Measurements from ENCODE around the gene ZNF761. TPM values are rescaled to one million over a fixed set of nuclear protein-coding genes. Genes with fewer than 3 reads are reported as not detected.
A peak's percentile ranks its signal among the peaks of the same experiment; 100 is the strongest.
"Not testable (repeated sequence)": the region's sequence is repeated elsewhere in the genome, so short reads cannot be mapped to it uniquely, and the experiment has no call there.

The ZNF761 gene
- total and polyA plus RNA-seq, 2 donors (not counting 1 experiment from before 2014, with no cell fraction given) = 10.7 to 11.5 TPM

DNA sequence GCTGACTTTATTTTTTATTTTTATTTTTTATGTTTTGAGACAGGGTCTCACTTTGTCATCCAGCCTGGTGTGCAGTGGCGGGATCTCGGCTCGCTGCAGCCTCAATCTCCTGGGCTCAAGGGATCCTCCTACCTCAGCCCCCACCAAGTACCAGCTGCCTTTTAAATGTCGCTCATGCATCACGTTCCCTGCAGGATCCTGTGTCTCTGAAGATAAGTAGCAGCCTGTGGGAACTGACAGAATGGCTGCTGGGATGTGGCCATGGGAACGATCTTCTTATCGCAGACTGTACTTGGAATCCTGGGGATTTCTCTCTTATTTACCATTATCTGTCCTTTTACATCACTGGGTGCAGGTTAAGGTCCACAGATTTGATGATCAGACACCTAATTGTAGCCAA is 71.4 kb downstream of the ZNF761 start:
- not testable (repeated sequence) for H2AFZ ChIP-seq (ENCODE audit: low read length); H3K4me2 ChIP-seq (ENCODE audit: extremely low read depth, insufficient read depth, low read length); H3K9ac ChIP-seq (ENCODE audit: insufficient read depth, low read length); H3K27me3 ChIP-seq (ENCODE audit: control insufficient read depth, insufficient read depth, low read length); H3K9me3 ChIP-seq (ENCODE audit: control insufficient read depth, insufficient read depth, low read depth, low read length); H4K20me1 ChIP-seq (ENCODE audit: control insufficient read depth, extremely low read depth, insufficient read depth, low read length); H3K36me3 ChIP-seq (ENCODE audit: control insufficient read depth, insufficient read depth, low read length); H3K27ac ChIP-seq (ENCODE audit: insufficient read depth, low read length); DNase-seq (ENCODE audit: low read depth in 2 of 2); H3K79me2 ChIP-seq (ENCODE audit: control insufficient read depth, insufficient read depth, low read length); H3K4me3 ChIP-seq (replicated peaks in 1 of 4; ENCODE audit: control extremely low read depth in 1 of 4, insufficient read depth in 1 of 4, low read depth in 3 of 4, low read length in 4 of 4); H3K4me1 ChIP-seq (ENCODE audit: control insufficient read depth, extremely low read depth, insufficient read depth, low read length)

DNA sequence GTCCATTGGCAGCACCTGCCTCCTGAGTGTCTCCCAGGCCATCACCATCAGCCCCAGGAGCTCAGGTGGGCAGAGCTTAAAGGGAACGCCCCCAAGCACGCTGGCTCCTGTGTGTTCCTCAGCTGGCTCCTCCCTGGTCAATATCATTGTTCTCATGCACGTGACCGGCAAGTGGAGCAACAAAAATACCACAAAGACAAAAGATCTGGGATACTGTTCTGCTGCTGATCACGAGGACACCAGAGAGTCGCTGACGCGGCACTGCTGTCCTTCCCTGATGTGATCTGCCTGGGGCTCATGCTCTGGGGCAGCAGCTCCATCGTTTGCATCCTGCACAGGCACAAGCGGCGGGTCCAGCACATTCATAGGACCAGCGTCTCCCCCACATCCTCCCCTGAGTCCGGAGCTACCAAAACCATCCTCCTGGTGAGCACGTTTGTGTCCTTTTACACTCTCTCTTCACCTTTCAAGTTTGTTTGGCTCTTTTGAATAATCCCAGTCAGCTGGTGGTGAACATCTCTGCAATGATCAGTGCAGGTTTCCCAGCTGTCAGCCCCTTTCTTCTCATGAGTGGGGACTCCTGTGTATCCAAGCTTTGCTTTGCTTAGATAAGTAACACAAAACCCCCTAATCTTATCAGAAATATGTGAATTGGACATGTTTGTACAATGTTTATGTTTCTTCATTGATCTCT is 72.0 kb downstream of the ZNF761 start:
- not testable (repeated sequence) for H3K9me3 ChIP-seq (ENCODE audit: control insufficient read depth, insufficient read depth, low read depth, low read length); H3K9ac ChIP-seq (ENCODE audit: insufficient read depth, low read length); H3K36me3 ChIP-seq (ENCODE audit: control insufficient read depth, insufficient read depth, low read length); H3K4me2 ChIP-seq (ENCODE audit: extremely low read depth, insufficient read depth, low read length); DNase-seq (ENCODE audit: low read depth in 2 of 2); H2AFZ ChIP-seq (ENCODE audit: low read length); H3K4me1 ChIP-seq (ENCODE audit: control insufficient read depth, extremely low read depth, insufficient read depth, low read length); H3K4me3 ChIP-seq (replicated peaks in 1 of 4; ENCODE audit: control extremely low read depth in 1 of 4, insufficient read depth in 1 of 4, low read depth in 3 of 4, low read length in 4 of 4); H4K20me1 ChIP-seq (ENCODE audit: control insufficient read depth, extremely low read depth, insufficient read depth, low read length); H3K27ac ChIP-seq (ENCODE audit: insufficient read depth, low read length); H3K27me3 ChIP-seq (ENCODE audit: control insufficient read depth, insufficient read depth, low read length); H3K79me2 ChIP-seq (ENCODE audit: control insufficient read depth, insufficient read depth, low read length)

DNA sequence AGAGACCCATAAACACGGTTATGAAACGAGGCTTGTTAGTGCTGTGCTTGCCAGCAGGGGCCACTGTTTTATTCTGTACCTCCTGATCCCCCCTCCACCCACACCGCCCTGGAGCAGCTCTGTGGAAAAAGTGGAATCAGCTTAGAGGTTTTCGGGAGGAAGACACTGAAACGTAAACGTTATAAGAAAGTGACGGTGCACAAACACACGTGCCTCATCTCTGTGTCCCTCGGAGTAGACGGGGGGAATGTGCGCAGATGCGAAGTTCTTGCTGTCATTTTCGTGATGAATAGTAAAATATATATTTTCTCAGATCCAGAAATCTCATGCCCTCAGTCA is 72.5 kb downstream of the ZNF761 start:
- H3K79me2 ChIP-seq (ENCODE audit: control insufficient read depth, insufficient read depth, low read length); H3K4me1 ChIP-seq (ENCODE audit: control insufficient read depth, extremely low read depth, insufficient read depth, low read length); H3K9ac ChIP-seq (ENCODE audit: insufficient read depth, low read length); H4K20me1 ChIP-seq (ENCODE audit: control insufficient read depth, extremely low read depth, insufficient read depth, low read length); H3K27ac ChIP-seq (ENCODE audit: insufficient read depth, low read length); H3K9me3 ChIP-seq (ENCODE audit: control insufficient read depth, insufficient read depth, low read depth, low read length); H3K36me3 ChIP-seq (ENCODE audit: control insufficient read depth, insufficient read depth, low read length); H3K27me3 ChIP-seq (ENCODE audit: control insufficient read depth, insufficient read depth, low read length): not testable (repeated sequence)
- peak overlapping the region in 2 of 4 experiments; percentile 53 to 63 for H3K4me3 ChIP-seq (replicated peaks in 1 of 4; ENCODE audit: control extremely low read depth in 1 of 4, insufficient read depth in 1 of 4, low read depth in 3 of 4, low read length in 4 of 4)
- TF ChIP-seq, protein P1, sequence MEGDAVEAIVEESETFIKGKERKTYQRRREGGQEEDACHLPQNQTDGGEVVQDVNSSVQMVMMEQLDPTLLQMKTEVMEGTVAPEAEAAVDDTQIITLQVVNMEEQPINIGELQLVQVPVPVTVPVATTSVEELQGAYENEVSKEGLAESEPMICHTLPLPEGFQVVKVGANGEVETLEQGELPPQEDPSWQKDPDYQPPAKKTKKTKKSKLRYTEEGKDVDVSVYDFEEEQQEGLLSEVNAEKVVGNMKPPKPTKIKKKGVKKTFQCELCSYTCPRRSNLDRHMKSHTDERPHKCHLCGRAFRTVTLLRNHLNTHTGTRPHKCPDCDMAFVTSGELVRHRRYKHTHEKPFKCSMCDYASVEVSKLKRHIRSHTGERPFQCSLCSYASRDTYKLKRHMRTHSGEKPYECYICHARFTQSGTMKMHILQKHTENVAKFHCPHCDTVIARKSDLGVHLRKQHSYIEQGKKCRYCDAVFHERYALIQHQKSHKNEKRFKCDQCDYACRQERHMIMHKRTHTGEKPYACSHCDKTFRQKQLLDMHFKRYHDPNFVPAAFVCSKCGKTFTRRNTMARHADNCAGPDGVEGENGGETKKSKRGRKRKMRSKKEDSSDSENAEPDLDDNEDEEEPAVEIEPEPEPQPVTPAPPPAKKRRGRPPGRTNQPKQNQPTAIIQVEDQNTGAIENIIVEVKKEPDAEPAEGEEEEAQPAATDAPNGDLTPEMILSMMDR (conservative IDR thresholded peaks at IDR 0.05 in 1 of 2, IDR thresholded peaks at IDR 0.05 in 1 of 2; ENCODE audit: low read depth in 1 of 2, low read length in 2 of 2) = peak; percentile 8 to 19
- peak in 1 of 2 donors; percentile 34 for DNase-seq (ENCODE audit: low read depth in 2 of 2)
- peak overlapping the region; percentile 69 for H2AFZ ChIP-seq (ENCODE audit: low read length)
- peak overlapping the region; percentile 80 for H3K4me2 ChIP-seq (ENCODE audit: extremely low read depth, insufficient read depth, low read length)

DNA sequence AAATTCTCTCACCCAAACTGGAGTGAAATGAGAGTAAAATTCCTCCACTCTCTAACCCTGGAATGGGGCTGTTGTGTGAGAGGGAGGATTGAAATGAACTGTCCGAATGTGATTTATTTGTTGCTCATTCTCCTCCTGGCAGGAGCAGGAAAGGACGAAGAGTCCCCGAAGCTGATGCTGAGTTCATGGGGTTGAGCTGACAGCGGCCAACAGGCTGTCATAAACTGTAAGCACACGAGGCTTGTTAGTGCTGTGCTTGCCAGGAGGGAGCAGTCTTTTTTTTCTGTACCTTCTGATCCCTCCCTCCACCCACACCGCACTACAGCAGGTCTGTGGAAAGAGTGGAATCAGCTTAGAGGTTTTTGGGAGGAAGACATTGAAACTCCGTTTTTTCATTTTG is 73.1 kb downstream of the ZNF761 start:
- H3K4me1 ChIP-seq (ENCODE audit: control insufficient read depth, extremely low read depth, insufficient read depth, low read length) = no peaks in the 10 kb centered on the region
- no peaks in the 10 kb centered on the region for H3K27me3 ChIP-seq (ENCODE audit: control insufficient read depth, insufficient read depth, low read length)
- H3K4me2 ChIP-seq (ENCODE audit: extremely low read depth, insufficient read depth, low read length) = peak overlapping the region; percentile 80
- peak overlapping the region in 2 of 4 experiments; percentile 53 to 63 for H3K4me3 ChIP-seq (replicated peaks in 1 of 4; ENCODE audit: control extremely low read depth in 1 of 4, insufficient read depth in 1 of 4, low read depth in 3 of 4, low read length in 4 of 4)
- H3K27ac ChIP-seq (ENCODE audit: insufficient read depth, low read length) = no peak overlapping the region
- no peaks in the 10 kb centered on the region for H3K36me3 ChIP-seq (ENCODE audit: control insufficient read depth, insufficient read depth, low read length)
- no peak overlapping the region for H3K9ac ChIP-seq (ENCODE audit: insufficient read depth, low read length)
- peak overlapping the region; percentile 40 for H2AFZ ChIP-seq (ENCODE audit: low read length)
- no peaks in the 10 kb centered on the region for H4K20me1 ChIP-seq (ENCODE audit: control insufficient read depth, extremely low read depth, insufficient read depth, low read length)
- peak in 1 of 2 donors; percentile 31 for DNase-seq (ENCODE audit: low read depth in 2 of 2)
- H3K79me2 ChIP-seq (ENCODE audit: control insufficient read depth, insufficient read depth, low read length) = no peaks in the 10 kb centered on the region
- H3K9me3 ChIP-seq (ENCODE audit: control insufficient read depth, insufficient read depth, low read depth, low read length) = no peaks in the 10 kb centered on the region
- TF ChIP-seq EZH2 (IDR thresholded peaks at IDR 0.05; ENCODE audit: low read length, missing control alignments) = no peak
- TF ChIP-seq, protein P1 (conservative IDR thresholded peaks at IDR 0.05 in 1 of 2, IDR thresholded peaks at IDR 0.05 in 1 of 2; ENCODE audit: low read depth in 1 of 2, low read length in 2 of 2) = no peak
